ENCODE results near the gene NEK4. TPM values are rescaled to one million over a fixed set of nuclear protein-coding genes. Genes with fewer than 3 reads are reported as not detected.

NEK4 gene
- total RNA-seq, 1 donor from 2014 or later, result 15.1 TPM

DNA sequence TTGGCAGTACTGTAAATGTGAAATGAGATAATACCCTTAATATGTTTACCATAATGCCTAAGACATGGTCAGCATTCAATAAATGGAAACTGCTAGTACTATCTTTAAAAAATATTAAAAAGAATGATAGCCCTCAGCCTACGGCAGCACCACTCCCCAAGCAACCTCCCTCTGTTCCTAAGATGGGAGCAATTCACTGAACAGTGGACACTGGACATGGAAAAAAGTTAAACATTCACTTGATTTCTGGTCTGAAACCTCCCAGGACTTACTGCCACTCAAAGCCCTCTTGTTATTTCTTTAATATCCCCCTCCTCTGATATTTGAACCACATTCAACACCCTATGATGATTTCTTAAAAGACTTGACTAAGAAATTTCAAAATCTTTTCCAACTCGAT is 27.0 kb downstream of the NEK4 start:
- H3K27ac ChIP-seq (ENCODE audit: low read depth, low read length), result no peak overlapping the region
- Mint-ChIP-seq H3K27me3 (ENCODE audit: low read depth, unreplicated experiment) (no peaks in the 10 kb centered on the region), H3K4me1 (ENCODE audit: low read depth, unreplicated experiment) (no peaks in the 10 kb centered on the region), H3K4me3 (ENCODE audit: unreplicated experiment) (no peak overlapping the region), H3K27ac (ENCODE audit: unreplicated experiment) (no peak overlapping the region), H3K9me3 (ENCODE audit: unreplicated experiment) (no peaks in the 10 kb centered on the region), H3K36me3 (ENCODE audit: low read depth, unreplicated experiment) (peaks cover 12% of the 10 kb centered on the region)
- H3K9me3 ChIP-seq (ENCODE audit: insufficient read depth, low read depth, low read length), result no peaks in the 10 kb centered on the region
- DNase-seq (ENCODE audit: low read depth) (no peak), FAIRE-seq (no peak)
- H2AFZ ChIP-seq (ENCODE audit: low read depth, low read length), result no peak overlapping the region
- no peaks in the 10 kb centered on the region for H4K20me1 ChIP-seq (ENCODE audit: insufficient read depth, low read length)
- no peaks in the 10 kb centered on the region for H3K4me1 ChIP-seq (ENCODE audit: insufficient read depth, low read length)
- no peak overlapping the region for H3K4me2 ChIP-seq (ENCODE audit: low read length)
- peaks cover 28% of the 10 kb centered on the region for H3K36me3 ChIP-seq (ENCODE audit: insufficient read depth, low read length)
- TF ChIP-seq, protein P1, sequence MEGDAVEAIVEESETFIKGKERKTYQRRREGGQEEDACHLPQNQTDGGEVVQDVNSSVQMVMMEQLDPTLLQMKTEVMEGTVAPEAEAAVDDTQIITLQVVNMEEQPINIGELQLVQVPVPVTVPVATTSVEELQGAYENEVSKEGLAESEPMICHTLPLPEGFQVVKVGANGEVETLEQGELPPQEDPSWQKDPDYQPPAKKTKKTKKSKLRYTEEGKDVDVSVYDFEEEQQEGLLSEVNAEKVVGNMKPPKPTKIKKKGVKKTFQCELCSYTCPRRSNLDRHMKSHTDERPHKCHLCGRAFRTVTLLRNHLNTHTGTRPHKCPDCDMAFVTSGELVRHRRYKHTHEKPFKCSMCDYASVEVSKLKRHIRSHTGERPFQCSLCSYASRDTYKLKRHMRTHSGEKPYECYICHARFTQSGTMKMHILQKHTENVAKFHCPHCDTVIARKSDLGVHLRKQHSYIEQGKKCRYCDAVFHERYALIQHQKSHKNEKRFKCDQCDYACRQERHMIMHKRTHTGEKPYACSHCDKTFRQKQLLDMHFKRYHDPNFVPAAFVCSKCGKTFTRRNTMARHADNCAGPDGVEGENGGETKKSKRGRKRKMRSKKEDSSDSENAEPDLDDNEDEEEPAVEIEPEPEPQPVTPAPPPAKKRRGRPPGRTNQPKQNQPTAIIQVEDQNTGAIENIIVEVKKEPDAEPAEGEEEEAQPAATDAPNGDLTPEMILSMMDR (IDR thresholded peaks at IDR 0.05; ENCODE audit: insufficient read depth, low read depth, low read length), result no peak
- TF ChIP-seq EZH2 (IDR thresholded peaks at IDR 0.05; ENCODE audit: insufficient read depth, low read length), result no peak
- no peak overlapping the region for H3K9ac ChIP-seq (ENCODE audit: low read length)
- no peak overlapping the region for H3K4me3 ChIP-seq (ENCODE audit: insufficient read depth, low read depth, low read length)
- H3K79me2 ChIP-seq (ENCODE audit: insufficient read depth, low read length), result no peaks in the 10 kb centered on the region
- H3K27me3 ChIP-seq (ENCODE audit: insufficient read depth, low read length), result no peaks in the 10 kb centered on the region

DNA sequence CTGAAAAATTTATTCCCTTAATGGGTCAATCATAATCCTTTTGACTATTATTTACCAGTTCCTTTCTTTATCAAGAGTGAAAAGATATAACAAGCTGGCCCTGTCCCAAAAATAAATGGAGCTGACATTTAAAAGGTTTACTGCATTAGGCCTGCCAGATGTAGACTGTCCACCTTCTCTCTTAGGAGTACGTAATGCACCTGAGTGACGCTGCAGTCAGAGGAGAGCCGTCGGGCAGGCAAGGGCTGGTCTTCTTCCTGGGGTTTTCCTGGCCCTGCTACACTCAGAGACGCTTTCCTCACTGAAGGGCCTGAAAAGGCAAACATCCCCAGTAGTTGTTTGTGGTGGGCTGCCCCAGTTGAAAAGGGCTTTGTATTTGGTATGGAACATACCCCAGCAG is 27.6 kb downstream of the NEK4 start:
- peaks cover 27% of the 10 kb centered on the region for H3K36me3 ChIP-seq (ENCODE audit: insufficient read depth, low read length)
- no peak for FAIRE-seq
- H3K27me3 Mint-ChIP-seq (ENCODE audit: low read depth, unreplicated experiment), result no peaks in the 10 kb centered on the region

DNA sequence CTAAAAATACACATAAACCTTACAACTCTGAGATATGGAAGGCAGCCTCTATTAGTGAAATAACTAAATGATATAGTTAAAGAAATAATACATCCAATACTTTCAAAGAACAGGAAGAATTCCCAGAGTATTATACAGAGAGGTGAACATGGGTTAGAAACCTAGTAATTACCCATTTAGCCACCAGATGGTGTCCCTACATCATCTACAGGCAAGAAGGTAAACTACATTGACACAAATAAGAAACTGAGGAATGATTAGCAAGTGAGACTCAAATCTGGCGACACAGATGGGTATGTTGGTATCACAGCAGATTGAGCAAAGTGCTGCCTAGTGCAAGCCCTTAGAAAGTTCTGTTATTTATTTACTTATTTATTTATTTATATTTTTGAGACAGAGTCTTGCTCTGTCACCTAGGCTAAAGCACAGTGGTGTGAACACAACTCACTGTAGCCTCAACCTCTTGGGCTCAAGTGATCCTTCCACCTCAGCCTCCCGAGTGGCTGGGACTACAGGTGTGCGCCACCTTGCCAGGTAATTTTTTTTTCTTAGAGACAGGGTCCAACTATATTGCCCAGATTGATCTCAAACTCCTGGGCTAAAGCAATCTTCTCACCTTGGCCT is 28.2 kb downstream of the NEK4 start:
- H3K4me1 ChIP-seq (ENCODE audit: insufficient read depth, low read length), result no peaks in the 10 kb centered on the region
- Mint-ChIP-seq H3K9me3 (ENCODE audit: unreplicated experiment) (no peaks in the 10 kb centered on the region), H3K36me3 (ENCODE audit: low read depth, unreplicated experiment) (peaks cover 12% of the 10 kb centered on the region), H3K4me1 (ENCODE audit: low read depth, unreplicated experiment) (no peaks in the 10 kb centered on the region), H3K27me3 (ENCODE audit: low read depth, unreplicated experiment) (no peaks in the 10 kb centered on the region), H3K4me3 (ENCODE audit: unreplicated experiment) (no peak overlapping the region), H3K27ac (ENCODE audit: unreplicated experiment) (no peak overlapping the region)
- no peak overlapping the region for H3K27ac ChIP-seq (ENCODE audit: low read depth, low read length)
- H3K4me3 ChIP-seq (ENCODE audit: insufficient read depth, low read depth, low read length), result no peak overlapping the region
- H3K27me3 ChIP-seq (ENCODE audit: insufficient read depth, low read length), result no peaks in the 10 kb centered on the region
- no peaks in the 10 kb centered on the region for H3K9me3 ChIP-seq (ENCODE audit: insufficient read depth, low read depth, low read length)
- H3K4me2 ChIP-seq (ENCODE audit: low read length), result no peak overlapping the region
- no peak overlapping the region for H2AFZ ChIP-seq (ENCODE audit: low read depth, low read length)
- H3K36me3 ChIP-seq (ENCODE audit: insufficient read depth, low read length), result peaks cover 28% of the 10 kb centered on the region
- no peaks in the 10 kb centered on the region for H4K20me1 ChIP-seq (ENCODE audit: insufficient read depth, low read length)
- H3K79me2 ChIP-seq (ENCODE audit: insufficient read depth, low read length), result no peaks in the 10 kb centered on the region
- TF ChIP-seq, protein P1 (IDR thresholded peaks at IDR 0.05; ENCODE audit: insufficient read depth, low read depth, low read length), result peak; percentile 62
- TF ChIP-seq EZH2 (IDR thresholded peaks at IDR 0.05; ENCODE audit: insufficient read depth, low read length), result no peak
- no peak for FAIRE-seq
- no peak overlapping the region for H3K9ac ChIP-seq (ENCODE audit: low read length)
- peak; percentile 12 for DNase-seq (ENCODE audit: low read depth)

More for the DNA sequence above, 27.6 kb downstream of the NEK4 start:
- Histone ChIP-seq H3K4me3 (ENCODE audit: insufficient read depth, low read depth, low read length) (no peak overlapping the region), H3K79me2 (ENCODE audit: insufficient read depth, low read length) (no peaks in the 10 kb centered on the region), H3K4me2 (ENCODE audit: low read length) (no peak overlapping the region), H3K9me3 (ENCODE audit: insufficient read depth, low read depth, low read length) (no peaks in the 10 kb centered on the region), H4K20me1 (ENCODE audit: insufficient read depth, low read length) (no peaks in the 10 kb centered on the region), H3K9ac (ENCODE audit: low read length) (no peak overlapping the region), H3K27ac (ENCODE audit: low read depth, low read length) (no peak overlapping the region), H3K27me3 (ENCODE audit: insufficient read depth, low read length) (no peaks in the 10 kb centered on the region), H2AFZ (ENCODE audit: low read depth, low read length) (no peak overlapping the region), H3K4me1 (ENCODE audit: insufficient read depth, low read length) (no peaks in the 10 kb centered on the region)
- Mint-ChIP-seq H3K4me1 (ENCODE audit: low read depth, unreplicated experiment) (no peaks in the 10 kb centered on the region), H3K9me3 (ENCODE audit: unreplicated experiment) (no peaks in the 10 kb centered on the region), H3K4me3 (ENCODE audit: unreplicated experiment) (no peak overlapping the region), H3K36me3 (ENCODE audit: low read depth, unreplicated experiment) (peaks cover 12% of the 10 kb centered on the region), H3K27ac (ENCODE audit: unreplicated experiment) (no peak overlapping the region)
- no peak for TF ChIP-seq EZH2 (IDR thresholded peaks at IDR 0.05; ENCODE audit: insufficient read depth, low read length)
- TF ChIP-seq, protein P1 (IDR thresholded peaks at IDR 0.05; ENCODE audit: insufficient read depth, low read depth, low read length), result no peak
- no peak for DNase-seq (ENCODE audit: low read depth)

Data from astrocyte (in vitro differentiated cells and primary cell).